Right forelimb (tissue), 1 donor: ENCODE data around the gene GINM1.

Experiments
- DNase-seq: peaks from one replicate; pipeline ENCODE4 v3.0.0-alpha.2; 2018

Gene GINM1

GRCh38 chr6:149565527-149566409 lies at the start of gene GINM1:
Gene GINM1 (plus strand): TSS chr6:149566375. CDS start chr6:149566415, 40 bp downstream.
- DNase-seq = peak; percentile 97

GRCh38 chr6:149529650-149530049 lies 36.5 kb upstream of the GINM1 start:
- DNase-seq = no peak

- DNase-seq = no peak
Measured at GRCh38 chr6:149534742-149535141, 31.4 kb upstream of the GINM1 start.

GRCh38 chr6:149541139-149541538 lies 25.0 kb upstream of the GINM1 start:
- no peak for DNase-seq

- no peak for DNase-seq
Measured at GRCh38 chr6:149544646-149545257, 21.4 kb upstream of the GINM1 start.

GRCh38 chr6:149545258-149545753 lies 20.9 kb upstream of the GINM1 start:
- peak; percentile 82 for DNase-seq

GRCh38 chr6:149545754-149546471 lies 20.3 kb upstream of the GINM1 start, which contains the start of gene PPIL4:
Gene PPIL4 (minus strand): TSS chr6:149546043. CDS start chr6:149546005, 38 bp downstream.
- DNase-seq = peak; percentile 99

GRCh38 chr6:149551920-149552319 lies 14.3 kb upstream of the GINM1 start:
- no peak for DNase-seq

GRCh38 chr6:149558029-149558428 lies 8.1 kb upstream of the GINM1 start:
- no peak for DNase-seq

GRCh38 chr6:149559389-149559788 lies 6.8 kb upstream of the GINM1 start:
- DNase-seq = no peak

- DNase-seq = no peak
Measured at GRCh38 chr6:149560736-149561135, 5.4 kb upstream of the GINM1 start.

- DNase-seq = no peak
Measured at GRCh38 chr6:149563203-149563927, 2.8 kb upstream of the GINM1 start.

GRCh38 chr6:149563928-149564325 lies 2.2 kb upstream of the GINM1 start:
- DNase-seq = no peak

- peak; percentile 74 for DNase-seq
Measured at GRCh38 chr6:149566410-149567193, 427 bp downstream of the GINM1 start.

GRCh38 chr6:149567194-149567586 lies 1.0 kb downstream of the GINM1 start:
- DNase-seq = no peak

- DNase-seq = no peak
Measured at GRCh38 chr6:149567945-149568585, 1.9 kb downstream of the GINM1 start.

GRCh38 chr6:149580880-149581279 lies 14.7 kb downstream of the GINM1 start:
- no peak for DNase-seq

GRCh38 chr6:149581349-149581748 lies 15.2 kb downstream of the GINM1 start:
- no peak for DNase-seq

- DNase-seq = no peak
Measured at GRCh38 chr6:149586149-149586548, 20.0 kb downstream of the GINM1 start.

GRCh38 chr6:149592983-149593382 lies 26.8 kb downstream of the GINM1 start:
- DNase-seq = no peak

GRCh38 chr6:149593408-149593807 lies 27.2 kb downstream of the GINM1 start:
- no peak for DNase-seq
